SK-N-MC (cell line): ENCODE results near the gene MSTO1.

Experiments used
- EZH2 ChIP-seq: fragments of 200-600 bp; sonication (generic); IDR thresholded peaks from one replicate; pipeline ENCODE4 v1.6.1; 2017; ENCODE audit warnings: antibody characterized with exemption
- POLR2AphosphoS5 ChIP-seq: IDR thresholded peaks from 2 replicates; pipeline ENCODE4 v1.6.1; 2012; ENCODE audit warnings: mild to moderate bottlenecking, low read depth, low read length, borderline replicate concordance

DNA sequence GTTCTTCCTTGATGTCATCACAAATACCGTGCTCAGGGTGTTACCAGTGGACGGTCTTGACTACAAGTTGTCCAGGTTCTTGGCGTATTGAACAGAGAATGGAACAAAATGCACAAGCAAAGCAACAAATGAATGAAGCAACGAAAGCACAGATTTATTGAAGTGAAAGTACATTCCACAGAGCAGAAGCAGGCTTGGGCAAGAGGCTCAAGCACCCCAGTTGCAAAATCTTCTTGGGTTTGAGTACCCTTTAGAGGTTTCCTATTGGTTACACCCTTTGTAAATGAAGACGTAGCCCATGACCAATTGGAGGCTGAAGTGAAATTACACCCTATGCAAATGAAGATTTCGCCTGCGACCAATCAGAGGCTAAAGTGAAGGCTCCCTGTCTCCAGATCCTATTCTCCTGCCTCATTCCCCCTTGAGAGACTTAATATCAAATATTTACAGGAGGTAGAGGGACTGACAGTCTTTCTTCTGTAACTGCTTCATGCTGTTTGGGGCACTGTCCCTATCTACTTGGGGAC lies 40.3 kb downstream of the MSTO1 start:
- no peak for TF ChIP-seq POLR2AphosphoS5
- no peak for TF ChIP-seq EZH2
